Measurements from ENCODE around the gene AEN.

DNA sequence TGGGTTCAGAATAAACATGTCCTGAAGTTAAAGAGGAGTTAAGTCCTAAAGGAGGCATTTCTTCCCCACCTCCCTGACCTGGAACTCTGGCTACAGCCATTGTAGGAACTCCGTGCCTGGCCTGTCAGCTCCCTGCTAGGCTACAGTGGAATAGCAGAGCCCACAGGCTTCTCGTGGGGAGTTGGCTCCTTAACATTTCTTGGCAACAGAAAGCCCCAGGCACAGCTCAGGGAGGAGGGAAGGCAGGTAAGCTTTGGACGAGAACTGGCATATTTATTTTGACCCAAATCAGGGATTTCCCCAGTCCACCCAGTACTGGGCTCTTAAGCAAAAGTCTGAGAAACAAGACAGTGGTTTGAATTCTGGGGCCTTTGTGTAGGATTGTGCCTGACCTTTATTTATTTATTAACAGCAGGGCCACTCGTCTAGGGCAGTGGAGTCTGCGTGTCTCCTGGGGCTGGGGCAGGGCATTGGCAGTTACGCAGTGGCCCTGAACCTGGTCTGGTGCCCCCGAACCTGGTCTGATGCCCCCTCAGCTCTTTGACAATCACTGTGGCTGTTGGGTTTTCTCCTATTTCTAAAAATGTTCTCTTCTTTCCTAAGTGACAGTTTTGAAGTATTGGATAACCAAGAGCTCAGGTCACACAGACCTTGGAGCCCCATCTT is 9.8 kb downstream of the AEN start:
- TF ChIP-seq, protein P1, sequence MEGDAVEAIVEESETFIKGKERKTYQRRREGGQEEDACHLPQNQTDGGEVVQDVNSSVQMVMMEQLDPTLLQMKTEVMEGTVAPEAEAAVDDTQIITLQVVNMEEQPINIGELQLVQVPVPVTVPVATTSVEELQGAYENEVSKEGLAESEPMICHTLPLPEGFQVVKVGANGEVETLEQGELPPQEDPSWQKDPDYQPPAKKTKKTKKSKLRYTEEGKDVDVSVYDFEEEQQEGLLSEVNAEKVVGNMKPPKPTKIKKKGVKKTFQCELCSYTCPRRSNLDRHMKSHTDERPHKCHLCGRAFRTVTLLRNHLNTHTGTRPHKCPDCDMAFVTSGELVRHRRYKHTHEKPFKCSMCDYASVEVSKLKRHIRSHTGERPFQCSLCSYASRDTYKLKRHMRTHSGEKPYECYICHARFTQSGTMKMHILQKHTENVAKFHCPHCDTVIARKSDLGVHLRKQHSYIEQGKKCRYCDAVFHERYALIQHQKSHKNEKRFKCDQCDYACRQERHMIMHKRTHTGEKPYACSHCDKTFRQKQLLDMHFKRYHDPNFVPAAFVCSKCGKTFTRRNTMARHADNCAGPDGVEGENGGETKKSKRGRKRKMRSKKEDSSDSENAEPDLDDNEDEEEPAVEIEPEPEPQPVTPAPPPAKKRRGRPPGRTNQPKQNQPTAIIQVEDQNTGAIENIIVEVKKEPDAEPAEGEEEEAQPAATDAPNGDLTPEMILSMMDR (IDR thresholded peaks at IDR 0.05) = no peak
- no peak for TF ChIP-seq POLR2A (IDR thresholded peaks at IDR 0.05)
